ENCODE results near the gene KNDC1.
"Not testable (repeated sequence)": the region's sequence is repeated elsewhere in the genome, so short reads cannot be mapped to it uniquely, and the experiment has no call there.

The KNDC1 gene

DNA sequence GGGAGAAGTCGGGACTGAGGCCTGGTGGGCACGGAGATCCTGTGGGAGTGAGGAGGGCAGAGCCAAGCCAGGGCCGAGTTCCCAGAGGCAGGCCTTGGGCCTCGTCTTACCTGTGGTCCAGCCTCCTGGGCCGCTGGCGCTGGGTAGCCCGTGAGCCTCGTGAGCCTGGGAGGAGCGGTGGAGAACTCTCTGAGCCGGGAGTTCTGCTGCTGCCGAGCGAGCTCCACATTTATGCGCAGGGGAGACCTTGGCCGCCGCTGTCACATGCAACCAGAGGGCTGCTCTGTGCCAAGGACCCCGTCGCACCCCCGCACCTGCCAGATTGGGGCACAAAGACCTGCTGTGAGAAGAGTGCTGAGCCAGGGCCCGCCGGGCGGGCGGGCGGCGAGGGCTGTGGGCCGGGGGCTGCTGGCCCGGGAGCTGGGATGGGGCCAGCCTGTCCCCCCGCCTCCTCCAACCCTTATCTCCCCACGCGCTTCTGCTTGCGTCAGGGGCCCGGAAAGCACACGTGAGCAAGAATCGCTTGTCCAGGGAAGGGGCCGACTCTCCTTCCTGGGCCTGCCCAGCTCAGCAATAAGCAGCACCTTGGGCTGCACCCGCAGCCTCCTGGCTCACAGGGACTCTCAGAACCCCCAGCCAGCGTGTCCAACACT is 87.8 kb downstream of the KNDC1 start:
- no peak for DNase-seq

DNA sequence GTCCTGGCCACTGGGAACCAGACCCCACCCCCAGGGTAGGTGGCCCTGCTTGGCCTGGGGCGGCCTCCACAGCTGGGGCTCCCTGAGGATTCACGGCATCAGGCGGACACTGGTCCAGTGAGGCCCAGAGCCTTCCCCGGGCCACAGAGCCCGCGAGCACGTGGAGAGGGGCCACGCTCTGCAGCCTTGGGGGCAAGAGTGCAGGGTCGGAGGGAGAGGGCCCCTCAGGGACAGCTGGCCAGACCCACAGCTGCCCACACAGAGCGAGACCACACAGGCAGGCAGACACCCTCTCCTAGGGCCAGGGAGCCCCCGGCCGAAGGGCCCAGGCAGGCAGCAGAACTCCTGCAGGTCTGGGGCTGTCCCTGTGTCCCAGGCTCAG is 88.3 kb downstream of the KNDC1 start:
- DNase-seq = no peak

DNA sequence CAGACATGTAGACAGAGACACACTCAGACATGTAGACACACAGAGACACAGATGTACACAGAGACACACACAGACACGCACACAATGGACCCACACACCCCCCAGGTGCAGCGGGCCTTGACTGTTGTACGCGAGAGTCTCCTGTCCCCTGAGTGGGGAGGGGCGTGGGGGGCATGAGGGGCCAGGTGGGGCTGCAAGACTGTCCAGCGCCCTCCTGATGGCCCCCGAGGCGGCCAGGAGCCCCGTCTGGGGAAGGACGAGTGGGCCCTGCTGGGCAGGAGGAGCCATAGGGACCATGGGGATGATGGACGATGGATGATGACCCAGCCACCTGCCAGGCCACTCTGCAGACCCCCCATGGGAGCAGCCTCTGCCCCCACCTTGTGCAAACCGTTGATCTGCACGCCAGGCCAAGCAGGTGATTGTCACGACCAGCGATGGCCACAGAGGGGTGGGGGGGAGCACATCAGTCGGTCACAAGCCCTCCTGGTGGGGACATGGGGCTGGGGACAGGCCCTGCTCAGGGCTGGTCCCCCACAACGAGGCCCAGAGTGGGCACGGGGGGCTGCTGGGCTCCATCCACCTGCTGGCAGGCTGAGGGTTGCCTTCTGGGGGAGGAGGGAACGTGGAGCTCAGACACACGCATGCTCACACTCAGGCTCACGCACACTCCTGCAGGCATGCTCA is 89.2 kb downstream of the KNDC1 start:
- DNase-seq = no peak

DNA sequence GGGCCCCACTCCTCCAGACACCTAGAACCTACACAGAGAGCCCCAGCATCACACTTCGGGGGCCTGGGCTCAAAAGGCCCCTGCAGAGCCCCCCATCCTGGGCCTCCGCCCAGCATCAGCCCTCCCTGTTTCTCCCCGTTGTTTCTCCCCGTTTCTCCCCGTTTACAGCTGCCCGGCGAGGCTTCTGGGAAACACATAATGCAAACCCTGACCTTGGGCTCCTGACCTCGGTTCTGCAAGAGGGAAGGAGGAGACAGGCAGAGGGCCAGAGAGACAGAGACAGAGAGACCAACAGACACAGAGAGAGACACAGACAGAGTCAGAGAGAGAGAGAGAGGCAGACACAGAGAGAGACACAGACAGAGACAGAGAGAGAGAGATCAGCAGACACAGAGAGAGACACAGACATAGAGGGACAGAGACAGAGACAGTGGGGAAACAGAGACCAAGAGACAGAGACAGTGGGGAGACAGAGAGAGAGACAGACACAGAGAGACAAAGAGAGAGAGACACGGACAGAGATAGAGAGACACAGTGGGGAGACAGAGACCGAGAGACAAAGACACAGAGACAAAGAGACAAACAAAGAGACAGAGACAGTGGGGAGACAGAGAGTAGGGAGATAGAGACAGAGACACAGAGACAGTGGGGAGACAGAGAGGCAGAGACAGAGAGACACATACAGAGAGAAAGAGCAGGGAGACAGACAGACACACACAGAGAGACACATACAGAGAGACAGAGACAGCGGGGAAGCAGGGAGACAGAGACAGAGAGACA is 90.1 kb downstream of the KNDC1 start:
- DNase-seq = no peak

DNA sequence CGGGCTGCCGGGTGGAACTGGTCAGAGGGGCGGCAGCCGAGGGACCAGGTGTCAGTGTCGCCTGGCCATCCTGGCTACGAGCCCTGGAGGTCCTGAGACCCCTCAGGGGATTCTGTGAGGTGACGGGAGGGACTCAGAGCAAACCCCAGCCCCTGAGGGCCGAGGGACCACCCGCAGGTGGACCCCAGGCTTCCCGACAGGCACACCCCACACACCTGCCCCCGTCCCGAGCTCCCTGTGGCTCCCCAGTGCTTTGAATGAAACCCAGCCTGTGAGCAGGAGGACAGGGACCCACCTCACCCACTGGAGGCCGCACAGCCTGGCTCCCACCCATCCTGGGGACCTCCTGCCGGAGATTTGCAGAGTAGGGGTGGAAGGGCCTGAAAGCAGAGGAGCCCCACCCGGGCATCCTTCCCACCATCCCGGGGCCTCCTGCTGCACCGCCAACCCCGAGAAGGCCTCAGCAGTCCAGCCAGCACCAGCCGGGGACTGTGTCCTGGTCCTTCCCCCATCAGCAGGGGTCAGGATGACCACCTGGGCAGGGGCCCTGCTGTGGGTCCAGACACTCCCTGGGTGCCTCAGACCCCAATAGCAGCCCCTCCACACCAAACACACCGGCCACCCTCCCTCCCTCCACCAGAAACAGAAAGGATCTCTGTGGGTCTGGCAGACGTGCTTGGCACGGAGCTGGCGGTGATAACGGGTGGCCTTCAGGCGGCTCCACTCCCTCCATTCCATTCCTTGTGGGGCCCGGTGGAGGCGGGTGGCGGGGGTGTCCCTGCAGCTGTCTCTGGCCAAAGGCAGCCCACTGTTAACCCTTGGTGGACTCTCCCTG is 91.6 kb downstream of the KNDC1 start:
- DNase-seq = no peak

DNA sequence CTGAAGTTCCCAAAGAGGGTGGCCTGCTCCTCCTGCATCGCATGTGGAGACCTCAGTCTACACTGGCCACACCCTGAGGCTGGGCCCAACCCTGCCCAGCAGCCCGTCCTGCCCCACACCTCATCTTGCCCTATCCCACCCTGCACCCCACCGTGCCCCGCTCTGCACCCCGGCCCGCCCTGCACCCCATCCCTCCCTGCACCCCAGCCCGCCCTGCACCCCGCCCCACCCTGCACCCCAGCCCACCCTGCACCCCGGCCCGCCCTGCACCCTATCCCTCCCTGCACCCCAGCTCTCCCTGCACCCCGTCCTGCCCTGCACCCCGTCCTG is 92.2 kb downstream of the KNDC1 start:
- no peak for DNase-seq

DNA sequence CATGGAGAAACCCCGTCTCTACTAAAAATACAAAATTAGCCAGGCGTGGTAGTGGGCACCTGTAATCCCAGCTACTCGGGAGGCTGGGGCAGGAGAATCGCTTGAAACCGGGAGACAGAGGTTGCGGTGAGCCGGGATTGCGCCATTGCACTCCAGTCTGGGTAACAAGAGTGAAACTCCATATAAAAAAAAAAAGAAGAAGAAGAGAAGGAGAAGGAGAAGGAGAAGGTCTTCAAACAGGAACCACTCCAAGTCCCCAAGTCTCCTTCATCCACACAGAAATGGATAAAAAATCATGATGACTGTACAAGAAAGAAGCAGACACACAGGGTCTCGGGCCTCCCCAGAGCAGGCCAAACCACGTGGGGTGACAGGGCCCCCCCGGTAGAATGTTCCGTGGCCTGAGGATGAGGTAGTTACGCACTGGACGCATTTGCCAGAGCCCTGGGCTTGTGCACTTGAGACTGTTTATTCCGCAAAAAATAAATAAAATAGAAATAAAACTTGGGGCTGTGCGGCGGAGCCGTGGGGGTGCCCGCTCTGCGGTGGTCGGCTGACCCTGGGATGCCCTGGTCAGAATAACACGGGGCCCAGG is 93.4 kb downstream of the KNDC1 start:
- no peak for DNase-seq

DNA sequence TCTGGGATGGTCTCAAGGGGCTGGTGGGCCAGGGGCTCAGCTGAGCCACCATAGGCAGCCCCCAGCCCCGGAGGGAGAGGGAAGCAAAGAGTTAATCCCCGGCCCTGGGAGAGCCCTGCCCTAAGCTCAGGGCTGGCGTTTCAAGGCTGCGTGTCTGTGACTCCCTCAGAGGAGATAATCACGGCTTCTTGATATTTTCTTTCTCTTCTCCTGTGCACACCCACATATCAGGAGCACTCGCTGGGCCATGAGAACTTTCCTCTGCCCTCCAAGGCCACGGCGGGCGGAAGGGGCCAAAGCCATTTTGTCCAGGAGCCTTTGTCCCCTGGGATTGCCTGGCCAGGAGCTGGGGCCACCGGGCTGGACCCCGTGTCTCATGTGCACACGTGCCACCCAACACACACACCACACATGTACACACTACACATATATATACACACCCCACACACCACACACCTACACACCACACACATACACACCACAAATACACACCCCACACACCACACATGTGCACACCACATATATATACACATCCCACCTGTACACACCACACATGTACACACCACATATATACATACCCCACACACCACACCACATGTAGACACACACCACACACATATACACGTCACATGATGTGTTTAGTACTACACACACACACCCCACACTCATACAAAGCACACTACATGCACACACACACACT is 94.6 kb downstream of the KNDC1 start:
- no peak for DNase-seq

DNA sequence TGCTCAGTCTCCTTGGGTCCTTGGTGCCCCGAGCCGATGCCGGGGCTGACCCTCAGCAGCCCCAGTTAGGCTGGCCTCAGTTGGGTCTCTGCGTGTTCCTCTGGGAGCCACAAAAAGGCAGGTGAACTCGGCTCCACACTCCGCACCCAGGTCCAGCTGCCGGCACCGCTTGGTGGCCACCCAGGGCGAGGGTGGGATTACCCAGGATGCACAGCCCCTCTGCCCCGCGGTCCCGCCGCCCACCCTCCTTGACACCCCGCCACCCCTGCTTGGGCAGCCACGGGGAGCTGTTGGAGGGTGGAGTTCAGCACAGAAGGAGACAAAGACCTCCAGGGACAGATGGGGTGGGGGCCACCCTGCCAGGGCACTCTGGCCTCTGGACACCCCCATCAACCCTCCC is 95.3 kb downstream of the KNDC1 start:
- DNase-seq = no peak

DNA sequence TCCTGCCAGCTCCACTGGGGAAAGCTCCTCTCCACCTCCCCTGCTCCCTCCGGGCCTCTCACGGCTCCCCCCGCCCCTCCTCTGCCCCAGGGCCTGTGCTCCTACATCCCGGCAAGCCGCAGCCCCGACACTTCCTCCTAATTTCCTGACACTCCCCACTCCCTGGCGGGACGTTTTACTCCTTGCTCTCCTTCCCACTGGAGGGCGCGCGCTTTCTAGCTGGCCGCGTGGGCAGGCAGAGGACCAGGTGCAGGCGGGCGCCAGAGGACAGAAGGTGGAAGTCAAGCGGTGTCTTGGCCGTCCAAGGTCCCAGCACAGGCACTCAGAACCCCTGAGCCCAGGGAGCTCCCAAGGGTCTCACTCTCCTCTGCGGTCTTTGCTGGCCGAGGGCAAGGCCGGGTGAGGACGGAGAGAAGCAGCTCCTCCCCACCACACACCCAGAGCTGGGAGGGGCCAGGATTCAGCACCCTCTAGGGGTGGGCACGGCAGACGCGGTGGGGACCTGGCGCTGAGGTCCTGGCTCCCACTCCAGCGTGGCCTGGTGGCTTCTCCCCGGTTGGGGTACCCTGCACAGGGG is 97.6 kb downstream of the KNDC1 start:
- no peak for DNase-seq

DNA sequence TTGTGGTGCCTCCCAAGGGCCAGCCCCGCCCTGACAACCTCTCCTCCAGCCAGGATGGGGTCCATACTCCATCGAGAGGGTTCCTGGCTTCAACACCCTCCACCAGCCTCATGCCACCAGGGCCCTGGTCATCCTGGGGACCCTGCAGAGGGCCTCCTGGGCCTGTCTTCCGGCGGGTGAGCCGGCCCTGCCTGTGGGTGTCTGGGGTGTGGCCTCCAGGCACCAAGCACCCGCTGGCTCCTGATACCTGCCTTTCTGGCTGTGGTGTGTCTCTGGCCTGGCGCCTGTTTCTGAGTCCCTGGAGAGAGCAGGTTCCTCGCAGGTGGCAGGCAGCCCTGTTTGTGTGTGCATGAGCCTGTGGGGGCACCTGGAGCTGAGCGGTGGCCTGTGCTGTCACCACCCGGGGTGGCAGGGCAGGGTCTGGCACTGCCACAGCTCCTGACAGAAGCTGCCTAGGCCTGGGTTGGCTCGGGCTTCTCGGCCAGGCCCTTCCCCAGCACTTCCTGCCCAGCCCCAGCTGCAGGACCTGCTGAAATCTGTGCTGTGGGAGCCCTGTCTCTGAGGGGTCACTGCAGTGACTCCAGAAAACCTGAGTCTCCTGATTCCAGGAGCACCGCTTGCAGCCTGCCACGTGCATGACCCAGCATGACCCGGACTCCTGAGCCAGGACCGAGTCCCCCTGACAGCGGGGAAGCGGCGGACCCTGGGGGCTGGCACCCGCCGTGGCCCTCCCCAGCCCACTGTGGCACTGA is 98.2 kb downstream of the KNDC1 start:
- DNase-seq = no peak

DNA sequence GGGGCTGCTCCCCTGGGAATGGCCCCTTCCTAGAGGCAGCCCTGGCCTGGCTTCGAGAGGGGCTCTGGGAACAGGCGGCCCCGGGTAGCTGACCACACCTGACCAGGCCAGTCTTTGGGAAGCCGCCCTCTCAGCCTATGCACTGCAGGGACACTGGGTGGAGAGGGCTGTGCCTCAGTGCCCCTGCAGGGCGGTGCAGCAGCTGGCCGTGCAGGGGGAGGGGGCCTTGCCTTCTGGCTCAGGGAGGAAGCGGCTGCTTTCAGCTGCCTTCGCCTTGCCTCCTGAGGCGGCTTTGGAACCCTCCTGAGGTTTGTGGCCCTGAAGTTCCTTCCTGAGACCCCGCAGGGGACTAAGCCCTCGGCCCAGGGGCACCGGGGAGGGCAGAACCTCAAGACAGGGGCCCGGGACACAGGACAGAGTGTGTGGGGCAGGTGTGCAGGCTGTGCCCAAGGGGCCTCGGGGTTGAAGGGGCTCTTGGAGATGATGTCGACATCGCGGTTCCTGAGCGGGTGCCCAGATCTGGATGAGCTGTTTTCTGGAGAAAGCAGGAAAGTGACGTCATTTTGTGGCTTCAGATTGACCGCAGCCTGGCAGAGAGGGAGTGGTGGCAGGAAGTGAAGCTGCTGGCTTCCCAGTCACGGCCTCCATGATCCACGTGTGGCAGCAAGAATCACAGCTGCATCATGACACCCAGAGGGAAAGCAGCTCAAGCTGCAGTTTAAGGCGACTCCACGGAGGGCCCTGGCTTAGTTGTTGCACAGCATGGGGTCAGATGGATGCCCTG is 99.0 kb downstream of the KNDC1 start:
- DNase-seq = peak; percentile 87

DNA sequence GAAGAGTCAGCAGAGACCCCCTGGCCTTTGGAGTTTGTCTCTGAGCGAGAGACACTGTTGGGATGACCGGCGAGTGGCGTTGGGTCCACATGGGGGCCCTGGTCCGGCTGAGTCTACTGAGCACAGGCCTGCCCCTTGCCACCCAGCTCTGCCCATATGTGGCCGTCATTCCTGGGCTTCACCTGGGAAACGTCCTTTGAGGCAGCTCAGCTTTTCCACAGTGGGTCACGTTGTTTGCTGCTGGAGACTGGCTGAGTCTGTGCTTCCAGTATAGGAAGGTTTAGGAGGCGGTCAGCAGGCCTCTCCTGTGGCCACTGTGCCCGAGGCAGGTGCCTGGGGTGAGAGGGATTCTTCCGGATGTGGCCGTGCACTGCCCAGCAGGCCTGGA is 99.6 kb downstream of the KNDC1 start:
- no peak for DNase-seq

DNA sequence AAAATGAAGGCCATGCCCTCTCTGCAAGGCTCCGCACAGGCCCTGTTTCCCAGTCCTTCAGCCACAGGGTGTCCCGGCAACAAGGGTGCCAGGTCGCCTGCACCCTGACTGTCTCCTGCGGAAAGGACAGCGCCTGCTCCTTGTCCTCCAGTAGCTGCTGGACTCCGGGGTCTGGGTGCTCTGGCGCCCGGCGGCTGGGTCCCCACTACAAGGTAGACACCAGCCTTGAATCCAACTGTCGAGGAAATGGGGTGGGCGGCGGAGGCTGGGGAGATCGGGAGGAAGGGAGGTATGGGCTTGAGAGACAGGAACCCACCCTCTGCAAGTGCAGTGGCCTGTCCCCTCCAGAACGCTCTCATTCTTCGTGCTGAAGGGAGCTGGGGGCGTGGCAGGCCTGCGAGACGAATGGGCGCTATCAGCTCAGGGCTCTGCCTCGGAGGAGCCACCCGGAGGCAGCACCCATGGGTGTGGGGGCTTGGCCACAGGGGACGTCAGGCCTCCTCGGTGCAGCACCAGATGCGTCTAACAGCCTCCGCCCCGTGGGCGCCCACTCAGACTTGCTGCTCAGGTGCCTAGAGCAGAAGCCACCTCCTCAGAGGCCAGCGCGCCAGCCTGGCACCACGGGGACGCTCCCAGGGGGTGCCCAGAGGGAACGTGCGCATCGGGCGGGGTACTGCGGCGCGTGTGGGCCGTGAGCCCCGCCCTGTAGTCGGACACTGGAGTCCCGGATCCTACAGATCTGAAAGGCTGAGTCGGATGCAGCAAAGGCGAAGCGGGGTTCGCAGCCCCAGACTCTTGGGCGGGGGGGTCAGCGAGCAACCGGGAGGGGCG is 101.1 kb downstream of the KNDC1 start:
- peak; percentile 59 for DNase-seq

DNA sequence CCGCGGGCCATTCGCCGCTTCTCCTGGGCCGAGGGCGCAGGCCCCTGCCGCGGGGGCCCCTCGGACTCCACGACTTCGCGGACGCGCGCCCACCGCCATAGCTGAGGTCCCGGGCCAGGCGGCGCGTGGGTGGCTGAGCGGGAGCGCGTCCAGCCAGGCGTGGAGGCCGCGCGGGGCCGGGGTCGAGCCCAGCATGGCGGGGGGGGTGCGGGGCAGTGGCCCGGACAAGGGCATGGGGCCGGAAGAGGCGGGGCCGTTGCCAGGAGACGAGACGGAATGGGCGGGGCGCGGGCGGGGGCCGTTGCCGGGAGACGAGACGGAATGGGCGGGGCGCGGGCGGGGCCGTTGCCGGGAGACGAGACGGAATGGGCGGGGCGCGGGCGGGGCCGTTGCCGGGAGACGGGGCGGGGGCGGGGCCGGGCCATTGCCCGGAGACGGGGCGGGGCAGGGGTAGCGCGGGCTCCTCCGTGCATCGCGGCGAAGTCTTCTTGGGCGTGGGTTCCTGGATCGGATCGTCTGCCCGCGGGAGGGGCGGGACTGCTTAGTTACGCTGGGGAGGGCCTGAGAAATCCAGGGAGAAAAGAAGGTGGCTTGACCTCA is 101.8 kb downstream of the KNDC1 start:
- peak; percentile 86 for DNase-seq

DNA sequence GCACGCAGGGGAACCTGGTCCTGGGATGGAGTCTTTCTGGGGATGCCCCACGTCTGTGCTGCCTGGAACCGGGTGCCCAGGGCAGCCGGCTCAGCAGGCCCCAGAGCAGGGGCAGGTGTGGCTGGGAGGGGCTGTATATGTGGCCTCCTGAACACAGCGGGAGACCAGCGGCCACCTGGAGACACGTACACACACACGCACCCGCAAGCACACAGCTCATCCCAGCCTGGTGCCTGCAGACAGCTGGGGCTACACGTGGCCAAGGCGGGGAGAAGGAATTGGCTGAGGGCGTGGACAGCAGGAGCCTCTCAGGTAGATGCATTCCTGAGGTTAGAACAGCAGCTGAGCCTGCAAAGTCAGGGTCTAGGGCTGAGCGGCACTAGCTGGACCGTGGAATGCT is 102.7 kb downstream of the KNDC1 start:
- DNase-seq = no peak

DNA sequence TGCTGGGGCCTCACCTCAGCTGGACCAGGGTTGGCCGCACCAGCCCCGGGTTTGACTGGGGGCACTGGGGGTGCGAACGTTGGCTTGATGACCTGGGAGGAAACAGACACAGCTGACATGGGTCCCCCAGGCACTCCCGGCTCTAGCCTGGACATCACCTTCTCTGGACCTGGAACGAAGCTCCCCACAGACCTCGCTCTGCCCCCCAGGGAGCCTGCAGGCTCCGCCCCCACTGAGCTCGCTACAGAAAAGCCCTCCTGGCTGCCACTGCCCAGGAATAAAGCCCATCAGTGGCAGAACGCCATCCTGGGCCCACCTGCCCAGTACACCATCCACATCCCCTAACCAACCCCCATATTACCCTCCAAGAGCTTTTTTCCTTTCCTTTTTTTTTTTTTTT is 103.7 kb downstream of the KNDC1 start:
- no peak for DNase-seq

DNA sequence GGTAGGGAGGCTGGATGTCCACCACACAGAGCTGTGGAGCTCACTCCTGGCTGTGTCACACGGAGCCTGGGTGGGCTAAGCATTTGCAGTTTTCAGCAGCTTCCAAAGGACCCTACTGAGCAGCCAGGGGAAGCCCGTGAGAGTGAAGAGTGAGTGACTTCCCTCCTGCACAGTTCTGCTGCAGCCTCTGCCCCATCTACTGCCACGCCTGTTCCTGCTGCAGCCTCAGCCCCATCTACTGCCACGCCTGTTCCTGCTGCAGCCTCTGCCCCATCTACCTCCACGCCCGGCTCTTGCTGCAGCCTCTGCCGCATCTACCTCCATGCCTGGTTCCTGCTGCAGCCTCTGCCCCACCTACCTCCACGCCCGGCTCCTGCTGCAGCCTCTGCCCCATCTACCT is 104.4 kb downstream of the KNDC1 start:
- DNase-seq = peak; percentile 14

DNA sequence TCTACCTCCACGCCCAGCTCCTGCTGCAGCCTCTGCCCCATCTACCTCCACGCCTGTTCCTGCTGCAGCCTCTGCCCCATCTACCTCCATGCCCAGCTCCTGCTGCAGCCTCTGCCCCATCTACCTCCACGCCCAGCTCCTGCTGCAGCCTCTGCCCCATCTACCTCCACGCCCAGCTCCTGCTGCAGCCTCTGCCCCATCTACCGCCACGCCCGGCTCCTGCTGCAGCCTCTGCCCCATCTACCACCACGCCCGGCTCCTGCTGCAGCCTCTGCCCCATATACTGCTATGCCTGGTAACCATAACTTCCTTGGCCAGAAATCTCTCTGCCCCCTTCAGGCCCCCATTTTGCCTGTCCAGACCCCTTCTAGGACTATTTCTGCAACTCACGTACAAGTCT is 105.0 kb downstream of the KNDC1 start:
- DNase-seq = not testable (repeated sequence)
